ENCODE data around the gene LRRK2.

GRCh38 chr12:40342010-40342409 is 117.2 kb downstream of the LRRK2 start:
- no peak for TF ChIP-seq CTCF (IDR thresholded peaks at IDR 0.05)
- no peak for TF ChIP-seq POLR2A (IDR thresholded peaks at IDR 0.05)

All from body of pancreas (tissue), 4 donors.